Suprapubic skin (tissue), 4 donors: ENCODE results near the gene SHROOM2. TPM values are rescaled to one million over a fixed set of nuclear protein-coding genes. Genes with fewer than 3 reads are reported as not detected.

Experiments
- DNase-seq, 2 donors: peaks; one replicate each; pipeline ENCODE4 v3.0.0-alpha.2; 2019; ENCODE audit warnings: low spot score in 2 of 2
- H3K27ac ChIP-seq: fragments of 200-600 bp; sonication (generic); one replicate; pipeline ENCODE4 v1.5.1; 2019
- H3K27me3 ChIP-seq: fragments of 200-600 bp; sonication (generic); one replicate; pipeline ENCODE4 v1.5.1; 2019
- H3K36me3 ChIP-seq: fragments of 200-600 bp; sonication (generic); one replicate; pipeline ENCODE4 v1.5.1; 2019
- H3K4me1 ChIP-seq: fragments of 200-600 bp; sonication (generic); one replicate; pipeline ENCODE4 v1.5.1; 2019
- H3K4me3 ChIP-seq: fragments of 200-600 bp; sonication (generic); one replicate; pipeline ENCODE4 v1.5.1; 2019; ENCODE audit warnings: mild to moderate bottlenecking
- H3K9me3 ChIP-seq: fragments of 200-600 bp; sonication (generic); one replicate; pipeline ENCODE4 v1.5.1; 2019
- CTCF ChIP-seq, 2 donors: fragments of 200-600 bp in 1 of 2; fragments of 450-650 bp in 1 of 2; sonication (generic) in 1 of 2; IDR thresholded peaks; one replicate each; pipeline ENCODE4 v1.5.1; 2016 to 2019; ENCODE audit warnings: antibody characterized with exemption in 2 of 2, mild to moderate bottlenecking in 1 of 2, moderate library complexity in 1 of 2
- EP300 ChIP-seq: sonication (generic); formaldehyde crosslinking; IDR thresholded peaks from one replicate; pipeline ENCODE4 v1.6.1; 2017; ENCODE audit warnings: antibody characterized with exemption
- POLR2A ChIP-seq, 2 donors: fragments of 450-650 bp; IDR thresholded peaks; one replicate each; pipeline ENCODE4 v1.6.1; 2017; ENCODE audit warnings: antibody characterized with exemption in 2 of 2, mild to moderate bottlenecking in 2 of 2, moderate library complexity in 2 of 2
- POLR2AphosphoS5 ChIP-seq, 3 donors: sonication (generic); formaldehyde crosslinking; IDR thresholded peaks; one replicate each; pipeline ENCODE4 v1.6.1; 2017; ENCODE audit warnings: antibody characterized with exemption in 3 of 3
- WGBS: methylation state at CpG from one replicate; pipeline ENCODE4 v1.1.5; 2018; 5-methylcytosine and 5-hydroxymethylcytosine counted together
- total RNA-seq, 4 donors: library from RNA; depleted of rRNA; stranded (reverse); fragments of >200 nt; gene quantifications; one replicate each; pipeline ENCODE4 v1.1.0, GENCODE V29; 2016

Gene SHROOM2
- total RNA-seq, 4 donors from 2014 or later: 10.7 to 16.7 (median 11.8) TPM

GRCh38 chrX:9955506-9955905, 169.3 kb downstream of the SHROOM2 start:
- Histone ChIP-seq H3K4me3 (no peak overlapping the region), H3K27me3 (no peaks in the 10 kb centered on the region), H3K9me3 (no peaks in the 10 kb centered on the region), H3K4me1 (no peaks in the 10 kb centered on the region), H3K36me3 (no peaks in the 10 kb centered on the region), H3K27ac (no peak overlapping the region)
- 84% methylated on average over 6 of the region's 6 CpGs for WGBS
- TF ChIP-seq POLR2AphosphoS5 (IDR thresholded peaks at IDR 0.05) (no peak), POLR2A (IDR thresholded peaks at IDR 0.05) (no peak), CTCF (IDR thresholded peaks at IDR 0.05) (no peak), EP300 (no peak)
- no peak for DNase-seq

GRCh38 chrX:9957743-9958142, 171.5 kb downstream of the SHROOM2 start:
- H3K4me1 ChIP-seq: no peaks in the 10 kb centered on the region
- H3K4me3 ChIP-seq: no peak overlapping the region
- WGBS: 82% methylated on average over 9 of the region's 9 CpGs
- no peak for DNase-seq
- H3K27ac ChIP-seq: no peak overlapping the region
- no peaks in the 10 kb centered on the region for H3K27me3 ChIP-seq
- H3K9me3 ChIP-seq: no peaks in the 10 kb centered on the region
- TF ChIP-seq EP300: no peak
- TF ChIP-seq CTCF (IDR thresholded peaks at IDR 0.05): no peak
- no peak for TF ChIP-seq POLR2AphosphoS5 (IDR thresholded peaks at IDR 0.05)
- no peak for TF ChIP-seq POLR2A (IDR thresholded peaks at IDR 0.05)
- H3K36me3 ChIP-seq: no peaks in the 10 kb centered on the region

GRCh38 chrX:9958183-9958582, 172.0 kb downstream of the SHROOM2 start:
- H3K4me1 ChIP-seq: no peaks in the 10 kb centered on the region
- H3K9me3 ChIP-seq: no peaks in the 10 kb centered on the region
- H3K4me3 ChIP-seq: no peak overlapping the region
- 98% methylated on average over 5 of the region's 5 CpGs for WGBS
- no peaks in the 10 kb centered on the region for H3K27me3 ChIP-seq
- no peak overlapping the region for H3K27ac ChIP-seq
- H3K36me3 ChIP-seq: no peaks in the 10 kb centered on the region
- TF ChIP-seq CTCF (IDR thresholded peaks at IDR 0.05) (no peak), EP300 (no peak), POLR2A (IDR thresholded peaks at IDR 0.05) (no peak), POLR2AphosphoS5 (IDR thresholded peaks at IDR 0.05) (no peak)
- DNase-seq: no peak

GRCh38 chrX:9961750-9962149, 175.5 kb downstream of the SHROOM2 start:
- TF ChIP-seq EP300: no peak
- no peak for TF ChIP-seq POLR2A (IDR thresholded peaks at IDR 0.05)
- TF ChIP-seq CTCF (IDR thresholded peaks at IDR 0.05): no peak
- no peak for TF ChIP-seq POLR2AphosphoS5 (IDR thresholded peaks at IDR 0.05)
- no peak overlapping the region for H3K27ac ChIP-seq
- no peaks in the 10 kb centered on the region for H3K9me3 ChIP-seq
- WGBS: 77% methylated on average over 5 of the region's 5 CpGs
- H3K36me3 ChIP-seq: no peaks in the 10 kb centered on the region
- H3K4me1 ChIP-seq: no peaks in the 10 kb centered on the region
- H3K4me3 ChIP-seq: no peak overlapping the region
- H3K27me3 ChIP-seq: no peaks in the 10 kb centered on the region
- no peak for DNase-seq

GRCh38 chrX:9966775-9967408, 180.7 kb downstream of the SHROOM2 start, which contains the start of gene CLDN34:
Gene CLDN34, plus strand, starts transcription at chrX:9967358. Its CDS starts 0 bp downstream, at chrX:9967358.
- WGBS: 88% methylated on average over 16 of the region's 16 CpGs
- no peak for TF ChIP-seq EP300
- TF ChIP-seq POLR2A (IDR thresholded peaks at IDR 0.05): no peak
- no peak for DNase-seq
- no peaks in the 10 kb centered on the region for H3K4me1 ChIP-seq
- H3K27me3 ChIP-seq: no peaks in the 10 kb centered on the region
- H3K36me3 ChIP-seq: no peaks in the 10 kb centered on the region
- H3K4me3 ChIP-seq: no peak within 1 kb of the TSS
- no peaks in the 10 kb centered on the region for H3K9me3 ChIP-seq
- H3K27ac ChIP-seq: no peak within 1 kb of the TSS

- TF ChIP-seq CTCF (IDR thresholded peaks at IDR 0.05) (no peak), EP300 (no peak), POLR2A (IDR thresholded peaks at IDR 0.05) (no peak), POLR2AphosphoS5 (IDR thresholded peaks at IDR 0.05) (no peak)
- DNase-seq: no peak
- WGBS: 69% methylated on average over 3 of the region's 3 CpGs
Observed at GRCh38 chrX:9977635-9978034, 191.4 kb downstream of the SHROOM2 start.

More at GRCh38 chrX:9977635-9978034, 191.4 kb downstream of the SHROOM2 start:
- H3K36me3 ChIP-seq: no peaks in the 10 kb centered on the region
- H3K4me3 ChIP-seq: no peak overlapping the region
- no peaks in the 10 kb centered on the region for H3K4me1 ChIP-seq
- H3K27me3 ChIP-seq: no peaks in the 10 kb centered on the region
- no peak overlapping the region for H3K27ac ChIP-seq
- H3K9me3 ChIP-seq: no peaks in the 10 kb centered on the region
